PFSK-1 (cell line): ENCODE results near the gene PFDN5.

Source experiments
- SIN3A ChIP-seq: IDR thresholded peaks from 2 replicates; pipeline ENCODE4 v1.6.1; 2012; ENCODE audit warnings: mild to moderate bottlenecking, low read length, moderate library complexity, borderline replicate concordance; ENCODE audit not compliant: insufficient read depth
- TAF1 ChIP-seq: IDR thresholded peaks from 2 replicates; pipeline ENCODE4 v1.6.1; 2012; ENCODE audit warnings: low read length, control low read depth, borderline replicate concordance; ENCODE audit not compliant: insufficient read depth

GRCh38 chr12:53332744-53333143 is 37.4 kb downstream of the PFDN5 start:
- TF ChIP-seq TAF1 (no peak), SIN3A (no peak)
